Amniotic epithelial cell (primary cell): ENCODE data around the gene SLAMF6.
"Not testable (repeated sequence)": the region's sequence is repeated elsewhere in the genome, so short reads cannot be mapped to it uniquely, and the experiment has no call there.

ENCODE experiments used
- DNase-seq: peaks from one replicate; pipeline ENCODE4 v3.0.0-alpha.2; 2010; ENCODE audit warnings: low read depth

The SLAMF6 gene

DNA sequence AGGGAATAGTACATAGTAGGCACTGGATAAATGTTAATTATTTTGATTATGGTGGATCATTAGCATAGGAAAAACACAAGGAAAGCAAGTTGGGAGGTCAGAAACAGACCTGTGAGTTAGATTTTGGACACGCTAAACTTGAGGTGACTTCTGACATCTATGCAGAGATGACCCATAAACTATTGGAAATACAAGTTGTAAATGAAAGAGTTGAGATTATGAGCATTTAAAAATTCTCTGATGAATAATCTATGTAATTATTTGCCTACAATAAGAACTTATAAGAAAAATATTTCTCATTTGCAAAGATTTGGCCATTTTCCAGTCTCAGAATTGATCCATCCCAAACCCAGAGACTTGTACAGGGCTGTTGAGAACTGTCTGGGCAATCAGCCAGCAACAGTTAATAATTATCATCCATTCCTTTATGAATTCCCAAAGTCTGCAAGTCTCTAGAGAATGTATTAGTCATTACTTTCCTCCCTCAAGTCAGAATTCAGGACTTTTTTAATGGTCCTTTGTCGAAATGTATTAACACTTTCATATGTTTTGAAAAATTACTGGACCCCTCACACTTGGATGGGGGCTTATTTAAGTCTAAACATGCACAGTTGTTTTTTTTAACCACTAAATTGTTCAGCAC, 19.4 kb upstream of the SLAMF6 start:
- peak; percentile 34 for DNase-seq

DNA sequence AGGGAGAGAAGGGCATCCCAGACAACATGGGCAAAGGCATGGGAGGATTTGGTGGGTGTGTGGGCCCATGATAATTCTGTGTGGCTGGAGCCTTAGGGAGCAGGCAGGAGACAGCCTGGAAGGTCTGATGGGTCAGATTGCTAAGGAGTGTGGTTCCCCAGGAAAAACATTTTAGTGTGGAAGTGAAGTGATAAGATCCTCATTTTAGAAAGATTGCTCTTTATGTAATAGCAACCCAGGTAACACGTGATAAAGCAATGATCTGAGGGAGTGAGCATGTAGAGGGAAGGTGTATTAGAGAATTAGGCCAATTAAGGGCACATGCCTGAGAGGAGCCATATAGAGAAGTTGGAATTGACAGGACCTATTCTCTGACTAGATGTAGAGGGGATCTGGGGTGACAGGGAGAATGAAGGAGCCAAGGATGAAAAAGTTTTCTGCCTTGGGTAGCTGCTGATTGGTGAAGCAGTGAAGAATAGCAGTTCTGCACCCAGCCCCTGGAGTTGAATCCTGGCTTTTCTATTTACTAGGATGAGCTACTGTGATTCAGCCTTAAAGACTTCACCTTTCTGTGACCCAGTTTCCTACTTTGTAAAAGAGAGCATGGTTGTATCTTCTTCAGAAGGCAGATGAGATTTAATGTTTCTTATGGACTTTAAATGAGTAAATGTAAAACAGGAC, 18.7 kb upstream of the SLAMF6 start:
- peak; percentile 27 for DNase-seq

DNA sequence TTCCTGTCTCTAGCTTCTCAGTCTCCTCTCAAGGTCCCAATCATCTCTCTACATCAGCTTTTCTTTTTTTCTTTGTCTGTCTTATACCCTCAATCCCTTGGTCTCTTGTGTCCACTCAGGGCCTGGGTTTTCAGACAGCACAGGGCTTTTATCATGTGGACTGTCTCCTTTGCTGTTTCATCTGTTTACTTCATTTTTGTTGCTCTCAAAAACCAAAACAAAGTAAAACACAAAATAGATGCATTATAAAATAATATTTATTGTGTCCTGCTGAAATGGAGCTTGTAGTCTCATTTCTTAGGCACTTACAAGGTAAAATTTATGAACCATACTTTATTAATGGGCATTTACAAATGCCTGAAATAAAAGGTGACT, 17.8 kb upstream of the SLAMF6 start:
- DNase-seq: no peak

DNA sequence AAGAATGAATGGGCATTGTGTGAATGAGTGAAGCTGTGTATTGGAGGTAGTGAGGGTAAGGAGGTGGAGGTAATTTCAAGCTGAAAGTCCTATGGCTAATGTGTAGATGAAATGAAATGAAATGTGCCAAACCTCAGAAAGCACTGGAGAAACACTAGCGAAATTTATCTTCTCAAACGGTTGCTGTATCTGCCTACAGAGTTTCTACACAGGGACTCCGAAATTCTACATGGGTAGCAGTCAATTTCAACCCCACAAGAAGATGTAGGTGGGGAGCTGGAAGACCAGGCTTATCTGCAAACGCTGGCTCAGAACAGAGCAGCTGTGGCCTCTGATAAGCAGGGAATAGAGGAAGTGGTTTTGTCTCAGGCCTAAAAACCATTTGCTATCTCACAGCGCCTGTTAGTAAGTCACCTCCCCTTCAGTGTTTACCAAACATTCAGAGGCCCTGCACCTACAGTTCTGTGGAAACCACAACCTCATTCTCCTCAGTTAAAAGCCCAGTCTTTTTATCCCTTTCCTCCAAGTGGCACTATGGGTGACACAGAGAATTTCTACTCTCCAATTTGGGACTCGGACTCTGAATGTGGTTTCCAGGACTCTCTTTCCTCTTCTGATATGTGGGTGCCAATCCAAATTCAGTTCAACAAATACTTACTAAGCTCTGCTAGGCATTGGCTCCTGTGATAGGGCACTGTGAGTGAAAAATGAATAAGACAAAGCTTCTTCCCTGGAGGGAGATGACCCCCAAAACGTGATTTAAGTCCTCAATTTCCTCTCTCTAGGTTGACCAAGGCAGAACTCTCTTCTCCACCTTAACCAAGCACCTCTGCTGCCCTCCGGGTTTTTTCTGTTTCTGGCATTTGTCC, 17.2 kb upstream of the SLAMF6 start:
- peak; percentile 66 for DNase-seq

DNA sequence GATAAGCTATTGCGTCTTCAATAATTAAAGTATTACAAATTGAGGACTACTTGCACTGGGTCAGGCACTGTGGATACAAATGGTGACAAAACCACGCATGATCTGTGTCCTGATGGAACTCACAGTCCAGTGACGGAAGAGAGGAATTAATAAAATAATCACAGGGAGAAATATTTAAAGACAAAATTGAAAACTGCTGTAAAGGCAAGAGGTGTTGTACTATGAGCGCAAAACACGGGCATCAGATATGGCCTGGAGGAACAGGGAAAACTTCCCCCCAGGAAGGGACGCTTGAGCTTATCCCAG, 16.6 kb upstream of the SLAMF6 start:
- DNase-seq: no peak

DNA sequence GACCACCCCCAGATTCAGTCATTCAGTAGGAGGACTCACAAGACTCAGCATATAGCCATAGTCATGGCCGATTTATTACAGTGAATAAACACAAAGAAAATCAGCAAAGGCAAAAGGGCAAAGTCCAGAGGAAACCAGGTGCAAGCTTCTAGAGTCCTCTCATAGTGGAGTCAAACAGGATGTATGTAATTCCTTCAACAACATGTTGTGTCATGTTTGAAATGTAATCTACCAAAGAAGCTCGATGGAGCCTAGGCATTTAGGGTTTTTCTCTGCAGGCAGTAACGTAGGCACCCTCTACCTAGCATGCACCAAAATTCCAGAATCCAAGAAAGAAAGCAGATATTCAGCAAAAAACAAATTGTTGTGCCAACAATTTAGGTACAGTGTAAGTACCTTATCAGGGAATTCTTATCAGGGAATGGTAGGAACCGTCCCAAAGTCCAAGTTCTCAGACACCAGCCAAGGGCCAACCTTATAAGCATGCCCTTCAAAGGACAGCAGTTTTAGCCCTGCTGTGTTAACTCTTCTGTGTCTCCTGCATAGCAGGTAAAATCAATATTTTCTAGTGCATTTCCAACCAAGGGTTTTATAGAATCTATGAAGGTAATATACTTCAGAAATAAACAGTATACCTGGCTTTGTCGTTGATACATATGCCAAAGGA, 16.1 kb upstream of the SLAMF6 start:
- no peak for DNase-seq

DNA sequence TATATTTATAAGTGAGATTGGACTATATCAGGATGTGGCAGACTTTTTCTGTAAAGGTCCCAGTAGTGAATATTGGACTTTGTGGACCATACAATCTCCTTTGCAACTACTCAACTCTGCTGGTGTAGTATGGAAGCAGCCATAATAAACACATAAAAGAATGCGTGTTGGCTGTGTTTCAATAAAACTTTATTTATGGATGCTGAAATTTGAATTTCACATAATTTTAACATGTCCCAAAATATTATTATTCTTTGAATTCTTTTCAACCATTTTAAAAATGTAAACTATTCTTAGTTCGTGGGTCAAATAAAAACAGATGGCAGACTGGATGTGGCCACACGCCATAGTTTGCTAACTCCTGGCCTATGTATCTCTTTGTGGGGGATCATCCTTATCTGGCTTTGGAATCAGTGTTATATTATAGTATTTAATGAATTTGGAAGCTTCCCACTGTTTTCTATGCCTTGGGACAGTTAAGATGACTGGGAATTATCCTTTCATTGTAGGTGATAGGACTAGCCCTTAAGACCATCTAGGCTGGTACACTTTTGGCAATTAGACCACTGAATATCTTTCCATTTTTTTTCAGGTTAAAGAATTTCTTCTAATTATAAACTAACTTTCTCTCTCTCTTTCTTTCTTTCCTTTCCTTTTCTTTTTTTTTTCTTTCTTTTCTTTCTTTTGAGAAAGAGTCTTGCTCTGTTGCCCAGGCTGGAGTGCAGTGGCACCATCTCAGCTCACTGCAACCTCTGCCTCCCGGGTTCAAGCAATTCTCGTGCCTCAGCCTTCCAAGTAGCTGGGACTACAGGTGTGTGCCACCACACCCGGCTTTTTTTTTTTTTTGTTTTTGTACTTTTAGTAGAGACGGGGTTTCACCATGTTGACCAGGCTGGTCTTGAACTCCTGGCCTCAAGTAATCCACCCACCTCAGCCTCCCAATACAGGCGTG, 14.9 kb upstream of the SLAMF6 start:
- no peak for DNase-seq

DNA sequence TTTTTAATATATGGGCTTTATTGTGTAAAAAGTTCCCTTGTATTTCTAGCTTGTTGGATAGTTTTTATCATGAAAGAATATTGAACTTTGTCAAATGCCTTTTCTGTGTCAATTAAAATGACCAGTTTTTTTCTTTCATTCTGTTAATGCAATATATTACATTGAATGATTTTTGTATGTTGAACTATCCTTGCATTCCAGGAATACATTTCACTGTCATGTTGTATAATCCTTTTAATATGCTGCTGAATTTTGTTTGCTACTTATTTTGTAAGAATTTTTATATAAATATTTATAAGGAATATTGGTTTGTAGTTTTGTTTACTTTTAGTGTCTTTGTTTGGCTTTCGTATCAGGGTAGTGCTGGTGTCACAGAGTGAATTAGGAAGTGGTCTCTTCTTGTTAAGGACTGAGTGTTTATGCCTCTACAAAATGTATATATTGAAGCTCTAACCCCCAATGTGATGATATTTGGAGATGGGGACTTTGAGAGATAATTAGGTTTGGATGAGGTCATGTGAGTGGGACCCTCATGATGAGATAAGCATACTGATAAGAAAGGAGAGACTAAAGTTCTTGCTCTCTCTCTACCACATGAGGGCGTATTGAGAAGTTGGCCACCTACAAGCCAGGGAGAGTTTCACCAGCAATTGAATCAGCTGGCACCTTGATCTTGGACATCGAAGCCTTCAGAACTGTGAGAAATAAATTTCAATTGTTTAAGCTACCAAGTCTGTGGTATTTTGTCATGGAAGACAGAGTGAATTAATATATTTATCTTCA, 12.0 kb upstream of the SLAMF6 start:
- DNase-seq: no peak

DNA sequence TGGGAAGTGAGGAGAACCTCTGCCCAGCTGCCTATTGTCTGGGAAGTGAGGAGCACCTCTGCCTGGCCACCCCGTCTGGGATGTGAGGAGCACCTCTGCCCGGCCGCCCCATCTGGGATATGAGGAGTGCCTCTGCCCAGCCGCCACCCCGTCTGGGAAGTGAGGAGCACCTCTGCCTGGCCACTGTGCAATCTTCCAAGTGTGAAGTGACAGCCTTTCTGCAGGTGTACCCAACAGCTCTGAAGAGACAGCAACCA, 9.4 kb upstream of the SLAMF6 start:
- DNase-seq: not testable (repeated sequence)

DNA sequence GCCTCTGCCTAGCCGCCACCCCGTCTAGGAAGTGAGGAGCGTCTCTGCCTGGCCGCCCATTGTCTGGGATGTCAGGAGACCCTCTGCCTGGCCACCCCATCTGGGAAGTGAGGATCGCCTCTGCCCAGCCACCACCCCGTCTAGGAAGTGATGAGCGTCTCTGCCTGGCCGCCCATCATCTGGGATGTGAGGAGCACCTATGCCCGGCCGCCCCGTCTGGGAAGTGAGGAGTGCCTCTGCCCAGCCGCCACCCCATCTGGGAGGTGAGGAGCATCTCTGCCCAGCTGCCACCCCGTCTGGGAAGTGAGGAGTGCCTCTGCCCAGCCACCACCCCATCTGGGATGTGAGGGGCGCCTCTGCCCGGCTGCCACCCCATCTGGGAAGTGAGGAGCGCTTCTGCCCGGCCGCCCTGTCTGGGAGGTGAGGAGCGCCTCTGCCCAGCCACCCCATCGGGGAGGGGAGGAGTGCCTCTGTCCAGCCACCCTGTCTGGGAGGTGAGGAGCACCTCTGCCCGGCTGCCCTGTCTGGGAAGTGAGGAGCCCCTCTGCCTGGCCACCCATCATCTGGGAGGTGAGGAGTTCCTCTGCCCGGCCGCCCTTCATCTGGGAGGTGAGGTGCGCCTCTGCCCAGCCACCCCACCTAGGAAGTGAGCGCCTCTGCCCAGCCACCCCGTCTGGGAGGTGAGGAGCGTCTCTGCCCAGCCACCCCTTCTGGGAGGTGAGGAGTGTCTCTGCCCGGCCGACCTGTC, 8.9 kb upstream of the SLAMF6 start:
- not testable (repeated sequence) for DNase-seq

DNA sequence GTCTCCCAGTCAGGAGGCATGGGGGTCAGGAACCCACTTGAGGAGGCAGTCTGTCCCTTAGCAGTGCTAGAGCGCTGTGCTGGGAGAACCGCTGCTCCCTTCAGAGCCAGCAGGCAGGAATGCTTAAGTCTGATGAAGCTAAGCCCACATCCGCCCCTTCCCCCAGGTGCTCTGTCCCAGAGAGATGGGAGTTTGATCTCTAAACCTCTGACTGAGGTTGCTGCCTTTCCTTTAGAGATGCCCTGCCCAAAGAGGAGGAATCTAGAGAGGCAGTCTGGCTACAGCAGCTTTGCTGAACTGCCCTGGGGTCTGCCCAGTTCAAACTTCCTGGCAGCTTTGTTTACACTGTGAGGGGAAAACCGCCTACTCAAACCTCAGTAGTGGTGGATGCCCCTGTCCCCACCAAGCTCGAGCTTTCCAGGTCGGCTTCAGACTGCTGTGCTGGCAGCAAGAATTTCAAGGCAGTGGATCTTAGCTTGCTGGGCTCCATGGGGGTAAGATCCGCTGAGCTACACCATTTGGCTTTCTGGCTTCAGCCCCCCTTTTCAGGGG, 6.4 kb upstream of the SLAMF6 start:
- DNase-seq: not testable (repeated sequence)

DNA sequence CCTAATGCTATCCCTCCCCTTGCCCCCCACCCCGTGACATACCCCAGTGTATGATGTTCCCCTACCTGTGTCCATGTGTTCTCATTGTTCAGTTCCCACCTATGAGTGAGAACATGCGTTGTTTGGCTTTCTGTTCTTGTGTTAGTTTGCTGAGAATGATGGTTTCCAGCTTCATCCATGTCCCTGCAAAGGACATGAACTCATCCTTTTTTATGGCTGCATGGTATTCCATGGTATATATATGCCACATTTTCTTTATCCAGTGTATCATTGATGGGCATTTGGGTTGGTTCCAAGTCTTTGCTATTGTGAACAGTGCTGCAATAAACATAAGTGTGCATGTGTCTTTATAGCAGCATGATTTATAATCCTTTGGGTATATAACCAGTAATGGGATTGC, 734 bp upstream of the SLAMF6 start:
- DNase-seq: not testable (repeated sequence)

DNA sequence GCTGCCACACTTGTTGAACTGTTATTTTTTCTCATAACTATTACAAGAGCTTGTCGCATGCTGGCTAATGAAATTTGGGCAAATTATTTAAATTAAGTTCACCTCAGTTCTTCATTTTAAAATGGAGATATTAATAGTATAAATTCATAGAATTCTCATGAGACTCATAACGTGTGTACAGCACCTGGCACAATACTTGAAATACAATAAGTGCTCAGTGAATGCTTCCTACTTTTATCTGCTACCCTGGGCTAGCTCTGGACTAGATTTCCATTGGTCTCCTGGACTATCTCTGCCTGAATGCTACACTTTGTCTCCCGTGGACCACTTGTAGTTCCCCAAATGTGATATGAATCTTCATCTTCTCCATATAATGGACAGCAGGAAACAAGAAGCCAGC, 919 bp downstream of the SLAMF6 start:
- DNase-seq: no peak

DNA sequence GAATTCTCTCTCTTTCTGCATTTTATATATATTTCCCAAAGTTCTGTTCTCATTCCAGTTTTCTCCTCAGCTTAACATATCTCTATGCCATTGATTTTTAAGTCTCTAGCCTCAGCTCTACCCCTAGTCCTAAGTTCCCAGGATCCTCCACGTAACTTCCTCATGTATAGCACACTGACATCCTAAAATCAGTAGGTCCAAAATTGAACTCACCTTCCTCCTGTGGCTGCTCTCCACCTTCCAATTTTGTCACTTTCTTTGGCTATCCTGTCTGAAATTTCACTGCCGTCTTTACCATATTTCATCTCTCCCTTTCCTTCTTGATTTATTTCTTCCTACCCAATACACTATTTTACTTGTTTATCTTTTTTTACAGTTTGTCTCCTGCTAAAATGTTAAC, 1.5 kb downstream of the SLAMF6 start:
- no peak for DNase-seq

DNA sequence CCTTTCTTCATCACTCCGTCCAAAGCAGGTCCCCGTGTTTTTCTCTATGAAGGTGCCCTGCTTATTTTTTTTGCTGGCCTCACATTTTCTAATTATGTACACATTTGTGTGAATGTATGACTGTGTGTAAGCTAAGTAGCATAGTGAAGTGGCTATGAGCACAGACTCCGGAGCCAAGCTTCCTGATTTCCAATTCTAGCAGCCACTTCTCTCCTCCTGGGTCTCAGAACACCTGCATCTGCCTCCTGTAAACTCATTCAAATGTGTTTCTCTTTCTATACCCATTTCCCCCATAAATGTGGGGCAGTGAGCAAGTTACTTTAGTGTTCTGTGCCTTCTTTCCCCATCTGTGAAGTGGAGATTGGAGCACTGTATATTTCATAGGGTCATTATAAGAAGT, 2.1 kb downstream of the SLAMF6 start:
- DNase-seq: no peak

DNA sequence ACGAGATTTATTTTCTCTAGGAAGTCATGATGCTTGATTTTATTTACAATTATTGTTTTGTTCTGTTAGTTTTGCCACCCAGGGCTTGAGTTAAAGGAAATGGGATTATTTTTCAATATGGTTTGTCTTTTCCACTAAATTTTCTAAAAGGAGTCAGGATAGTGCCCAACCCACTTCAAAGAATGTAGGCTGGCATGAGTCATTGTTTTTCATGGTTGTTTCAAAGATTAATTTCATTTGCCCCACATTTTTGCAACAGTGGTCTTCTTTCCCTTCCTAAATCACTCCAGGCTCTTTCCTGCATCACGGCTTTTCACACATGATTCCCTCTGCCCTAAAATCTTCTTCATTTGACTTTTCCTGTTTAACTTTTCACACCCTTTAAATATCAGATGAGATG, 2.5 kb downstream of the SLAMF6 start:
- peak; percentile 3 for DNase-seq

DNA sequence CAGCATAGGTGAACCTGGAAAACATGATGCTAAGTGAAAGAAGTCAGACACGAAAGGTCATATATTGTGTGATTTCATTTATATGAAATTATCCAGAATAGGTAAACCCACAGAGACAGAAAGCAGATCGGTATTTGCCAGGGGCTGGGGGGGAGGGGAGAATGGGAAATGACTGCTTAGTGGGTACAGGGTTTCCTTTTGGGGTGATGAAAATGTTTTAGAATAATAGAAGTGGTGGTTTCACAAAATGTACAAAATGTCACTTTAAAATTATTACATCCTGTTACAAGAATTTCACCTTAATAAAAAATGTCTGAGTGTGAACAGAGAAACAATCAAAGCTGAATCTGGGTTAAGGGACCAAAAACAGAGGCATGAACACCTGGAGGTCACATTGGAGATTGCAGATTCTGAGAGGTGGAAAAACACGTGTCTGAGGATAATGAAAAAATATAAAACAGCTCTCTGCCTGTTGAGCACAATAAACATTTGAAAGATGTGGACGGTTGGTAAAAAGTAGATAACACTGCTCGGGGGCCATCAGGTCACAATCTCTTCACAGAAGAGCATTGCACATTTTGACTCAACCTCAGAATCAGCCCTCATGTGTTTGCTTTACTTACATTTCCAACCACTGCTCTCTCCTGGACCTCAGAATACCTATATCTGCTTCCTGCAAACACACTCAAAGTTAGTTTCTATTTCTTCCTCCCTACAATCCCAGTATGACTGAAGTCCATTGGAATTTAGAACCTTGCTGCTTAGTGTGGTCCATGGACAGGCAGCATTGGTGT, 3.2 kb downstream of the SLAMF6 start:
- DNase-seq: peak; percentile 10

DNA sequence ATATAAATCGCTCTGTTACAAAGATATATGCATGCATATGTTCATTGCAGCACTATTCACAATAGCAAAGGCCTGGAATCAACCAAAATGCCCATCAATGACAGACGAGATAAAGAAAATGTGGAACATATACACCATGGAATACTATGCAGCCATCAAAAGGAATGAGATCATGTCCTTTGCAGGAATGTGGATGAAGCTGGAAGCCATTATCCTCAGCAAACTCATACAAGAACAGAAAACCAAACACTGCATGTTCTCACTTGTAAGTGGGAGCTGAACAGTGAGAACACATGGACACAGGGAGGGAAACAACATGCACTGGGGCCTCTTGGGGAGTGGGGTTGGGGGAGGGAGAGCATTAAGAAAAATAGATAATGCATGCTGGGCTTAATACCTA, 5.5 kb downstream of the SLAMF6 start:
- DNase-seq: not testable (repeated sequence)

DNA sequence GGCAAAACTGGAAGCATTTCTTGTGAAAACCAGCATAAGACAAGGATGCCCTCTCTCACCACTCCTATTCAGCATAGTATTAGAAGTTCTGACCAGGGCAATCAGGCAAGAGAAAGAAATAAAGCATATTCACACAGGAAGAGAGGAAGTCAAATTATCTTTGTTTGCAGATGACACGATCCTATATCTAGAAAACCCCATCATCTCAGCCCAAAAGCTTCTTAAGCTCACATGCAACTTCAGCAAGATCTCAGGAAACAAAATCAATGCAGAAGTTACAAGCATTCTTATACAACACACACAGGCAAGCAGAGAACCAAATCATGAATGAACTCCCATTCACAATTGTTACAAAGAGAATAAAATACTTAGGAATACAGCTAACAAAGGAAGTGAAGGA, 7.1 kb downstream of the SLAMF6 start:
- DNase-seq: not testable (repeated sequence)
